T-helper 2 cell (primary cell): ENCODE measurements around the gene CETN3.

ENCODE experiments used
- DNase-seq, 5 experiments: peaks; one replicate each; pipeline versions ENCODE4 v3.0.0 to v3.0.0-alpha.2; 2012 to 2022
- total RNA-seq, 2 donors: gene quantifications; one replicate each; lab custom pipeline; 2026; lab: John Stamatoyannopoulos, UW

Gene CETN3
- total RNA-seq = 2.5 to 8.4 reads per million in 2 donors

GRCh38 chr5:90409318-90410177, at the start of gene CETN3:
Gene CETN3 (minus strand): TSS chr5:90409756. CDS start chr5:90409661, 95 bp downstream.
- DNase-seq = peak; percentile 80 to 95 (median 84)

GRCh38 chr5:90446961-90447360, 37.4 kb upstream of the CETN3 start:
- no peak for DNase-seq

- DNase-seq = no peak
Measured at GRCh38 chr5:90440644-90441043, 31.1 kb upstream of the CETN3 start.

- DNase-seq = no peak
Measured at GRCh38 chr5:90438100-90438499, 28.5 kb upstream of the CETN3 start.

GRCh38 chr5:90437663-90438062, 28.1 kb upstream of the CETN3 start:
- DNase-seq = no peak

GRCh38 chr5:90434116-90434714, 24.7 kb upstream of the CETN3 start:
- peak in 3 of 5 experiments; percentile 9 to 44 (median 10) for DNase-seq

GRCh38 chr5:90424245-90424644, 14.7 kb upstream of the CETN3 start:
- peak in 1 of 5 experiments; percentile 35 for DNase-seq

GRCh38 chr5:90421136-90421535, 11.6 kb upstream of the CETN3 start:
- no peak for DNase-seq

GRCh38 chr5:90418214-90418613, 8.7 kb upstream of the CETN3 start:
- no peak for DNase-seq

GRCh38 chr5:90410178-90410762, 714 bp upstream of the CETN3 start:
- peak in 1 of 5 experiments; percentile 14 for DNase-seq

GRCh38 chr5:90408571-90409317, 812 bp downstream of the CETN3 start:
- DNase-seq = no peak

GRCh38 chr5:90406466-90406865, 3.1 kb downstream of the CETN3 start:
- no peak for DNase-seq

GRCh38 chr5:90402521-90403255, 6.9 kb downstream of the CETN3 start:
- no peak for DNase-seq

- no peak for DNase-seq
Measured at GRCh38 chr5:90399251-90399650, 10.3 kb downstream of the CETN3 start.

GRCh38 chr5:90398726-90399125, 10.8 kb downstream of the CETN3 start:
- no peak for DNase-seq

GRCh38 chr5:90395005-90395404, 14.6 kb downstream of the CETN3 start:
- no peak for DNase-seq

- DNase-seq = no peak
Measured at GRCh38 chr5:90390928-90391327, 18.6 kb downstream of the CETN3 start.

GRCh38 chr5:90390326-90390725, 19.2 kb downstream of the CETN3 start:
- no peak for DNase-seq

- DNase-seq = no peak
Measured at GRCh38 chr5:90387508-90387907, 22.0 kb downstream of the CETN3 start.

GRCh38 chr5:90386099-90386710, 23.4 kb downstream of the CETN3 start:
- DNase-seq = no peak

GRCh38 chr5:90384389-90384788, 25.2 kb downstream of the CETN3 start:
- DNase-seq = no peak

- no peak for DNase-seq
Measured at GRCh38 chr5:90383903-90384302, 25.7 kb downstream of the CETN3 start.
